Caco-2 (cell line): ENCODE measurements around the gene CREB5. TPM values are rescaled to one million over a fixed set of nuclear protein-coding genes. Genes with fewer than 3 reads are reported as not detected.

Source experiments
- BruUV-seq: library from RNA; stranded (reverse); fragments of 400-500 nt; replicated peaks from 2 replicates; lab custom pipeline; 2021; lab: Mats Ljungman, UMichigan
- CTCF ChIA-PET: fragments of 300-600 bp; sonication (Branson Sonifier 250); formaldehyde crosslinking; loops from one replicate; lab custom pipeline; 2022; ENCODE audit warnings: antibody characterized with exemption; lab: Charles Lee
- POLR2A ChIA-PET: fragments of 300-600 bp; sonication (Branson Sonifier 250); formaldehyde crosslinking; loops from one replicate; lab custom pipeline; 2022; ENCODE audit warnings: antibody characterized with exemption; lab: Charles Lee
- DNase-seq, 2 experiments: peaks; one replicate each; pipeline versions ENCODE4 v3.0.0 to v3.0.0-alpha.2; 2020 to 2022
- H3K27me3 ChIP-seq: replicated peaks from 2 replicates; pipeline ENCODE4 v1.6.0; 2011; ENCODE audit warnings: low read length; ENCODE audit not compliant: control insufficient read depth, insufficient read depth
- H3K36me3 ChIP-seq: 2 replicates; pipeline ENCODE4 v1.5.1; 2011; ENCODE audit warnings: low read length; ENCODE audit not compliant: control insufficient read depth, insufficient read depth
- H3K4me1 ChIP-seq: fragments of 250-450 bp; sonication (Bioruptor Pico); 2 replicates; pipeline ENCODE4 v1.5.1; 2020; ENCODE audit warnings: mild to moderate bottlenecking
- H3K4me3 ChIP-seq: 2 replicates; pipeline ENCODE4 v1.5.1; 2011; ENCODE audit warnings: low read depth, mild to moderate bottlenecking, control low read depth, low read length
- H3K9me3 ChIP-seq: fragments of 250-450 bp; sonication (Bioruptor Pico); 2 replicates; pipeline ENCODE4 v1.5.1; 2020; ENCODE audit warnings: mild to moderate bottlenecking, moderate library complexity
- H3K27ac Mint-ChIP-seq: one replicate; pipeline ENCODE4 v1.8.0; 2022; ENCODE audit warnings: mixed read lengths; ENCODE audit not compliant: unreplicated experiment
- H3K27me3 Mint-ChIP-seq: one replicate; pipeline ENCODE4 v1.8.0; 2022; ENCODE audit warnings: mixed read lengths; ENCODE audit not compliant: insufficient read depth, unreplicated experiment
- H3K36me3 Mint-ChIP-seq: one replicate; pipeline ENCODE4 v1.8.0; 2022; ENCODE audit warnings: mild to moderate bottlenecking, mixed read lengths; ENCODE audit not compliant: insufficient read depth, unreplicated experiment
- H3K4me1 Mint-ChIP-seq: one replicate; pipeline ENCODE4 v1.8.0; 2022; ENCODE audit warnings: low read depth, mixed read lengths; ENCODE audit not compliant: unreplicated experiment
- H3K4me3 Mint-ChIP-seq: one replicate; pipeline ENCODE4 v1.8.0; 2022; ENCODE audit warnings: mild to moderate bottlenecking, moderate library complexity, mixed read lengths; ENCODE audit not compliant: unreplicated experiment
- H3K9me3 Mint-ChIP-seq: one replicate; pipeline ENCODE4 v1.8.0; 2022; ENCODE audit warnings: mixed read lengths; ENCODE audit not compliant: unreplicated experiment
- intact Hi-C: fragments of 100-400 bp; cut with micrococcal nuclease; formaldehyde crosslinking; loops from one replicate; pipeline ENCODE4 v1.10.0; 2022; ENCODE audit not compliant: unreplicated experiment
- total RNA-seq: library from RNA; stranded (reverse); gene quantifications from 2 replicates; pipeline ENCODE4 v1.2.3, GENCODE V29; 2022
- TF ChIP-seq, protein P1 (sequence below), 2 experiments: fragments of 200-600 bp in 1 of 2; IDR thresholded peaks; 1 replicate in 1 of 2; 2 replicates in 1 of 2; pipeline versions ENCODE4 v1.5.1 to v1.8.0; 2011 to 2022; ENCODE audit warnings: antibody characterized with exemption in 1 of 2, control low read depth in 1 of 2, inconsistent platforms in 1 of 2, low read depth in 1 of 2, low read length in 1 of 2, mild to moderate bottlenecking in 1 of 2, moderate library complexity in 1 of 2; ENCODE audit not compliant: insufficient read depth in 1 of 2, severe bottlenecking in 1 of 2, unreplicated experiment in 1 of 2

Gene CREB5
- total RNA-seq, 1 experiment from 2014 or later, result 9.1 TPM

GRCh38 chr7:28847176-28847575, 434.9 kb downstream of the CREB5 start:
- BruUV-seq, result no TSS peak
- POLR2A ChIA-PET, result no interaction called here
- DNase-seq, result no peak

GRCh38 chr7:28847681-28848080, 435.4 kb downstream of the CREB5 start:
- no peaks in the 10 kb centered on the region for H3K36me3 ChIP-seq
- H3K36me3 Mint-ChIP-seq, result no peaks in the 10 kb centered on the region
- no peaks in the 10 kb centered on the region for H3K9me3 Mint-ChIP-seq
- H3K9me3 ChIP-seq, result no peaks in the 10 kb centered on the region
- H3K4me1 Mint-ChIP-seq, result peaks cover 5% of the 10 kb centered on the region
- H3K27me3 Mint-ChIP-seq, result peaks cover 11% of the 10 kb centered on the region
- no peak overlapping the region for H3K4me3 Mint-ChIP-seq
- H3K27me3 ChIP-seq, result no peaks in the 10 kb centered on the region
- H3K4me3 ChIP-seq, result no peak overlapping the region
- POLR2A ChIA-PET, result no interaction called here
- CTCF ChIA-PET, result no interaction called here
- intact Hi-C loops, result no loop called here
- TF ChIP-seq, protein P1, sequence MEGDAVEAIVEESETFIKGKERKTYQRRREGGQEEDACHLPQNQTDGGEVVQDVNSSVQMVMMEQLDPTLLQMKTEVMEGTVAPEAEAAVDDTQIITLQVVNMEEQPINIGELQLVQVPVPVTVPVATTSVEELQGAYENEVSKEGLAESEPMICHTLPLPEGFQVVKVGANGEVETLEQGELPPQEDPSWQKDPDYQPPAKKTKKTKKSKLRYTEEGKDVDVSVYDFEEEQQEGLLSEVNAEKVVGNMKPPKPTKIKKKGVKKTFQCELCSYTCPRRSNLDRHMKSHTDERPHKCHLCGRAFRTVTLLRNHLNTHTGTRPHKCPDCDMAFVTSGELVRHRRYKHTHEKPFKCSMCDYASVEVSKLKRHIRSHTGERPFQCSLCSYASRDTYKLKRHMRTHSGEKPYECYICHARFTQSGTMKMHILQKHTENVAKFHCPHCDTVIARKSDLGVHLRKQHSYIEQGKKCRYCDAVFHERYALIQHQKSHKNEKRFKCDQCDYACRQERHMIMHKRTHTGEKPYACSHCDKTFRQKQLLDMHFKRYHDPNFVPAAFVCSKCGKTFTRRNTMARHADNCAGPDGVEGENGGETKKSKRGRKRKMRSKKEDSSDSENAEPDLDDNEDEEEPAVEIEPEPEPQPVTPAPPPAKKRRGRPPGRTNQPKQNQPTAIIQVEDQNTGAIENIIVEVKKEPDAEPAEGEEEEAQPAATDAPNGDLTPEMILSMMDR (IDR thresholded peaks at IDR 0.05; ENCODE audit: insufficient read depth in 1 of 2, low read depth in 1 of 2, low read length in 1 of 2, severe bottlenecking in 1 of 2, unreplicated experiment in 1 of 2), result no peak
- no peaks in the 10 kb centered on the region for H3K4me1 ChIP-seq
- DNase-seq, result no peak
- no peak overlapping the region for H3K27ac Mint-ChIP-seq
- BruUV-seq, result no TSS peak

More at GRCh38 chr7:28847176-28847575, 434.9 kb downstream of the CREB5 start:
- H3K36me3 Mint-ChIP-seq, result no peaks in the 10 kb centered on the region
- CTCF ChIA-PET, result no interaction called here
- no peak overlapping the region for H3K4me3 ChIP-seq
- peaks cover 11% of the 10 kb centered on the region for H3K27me3 Mint-ChIP-seq
- H3K4me1 Mint-ChIP-seq, result peaks cover 5% of the 10 kb centered on the region
- H3K4me3 Mint-ChIP-seq, result no peak overlapping the region
- TF ChIP-seq, protein P1 (IDR thresholded peaks at IDR 0.05; ENCODE audit: insufficient read depth in 1 of 2, low read depth in 1 of 2, low read length in 1 of 2, severe bottlenecking in 1 of 2, unreplicated experiment in 1 of 2), result no peak
- H3K27me3 ChIP-seq, result no peaks in the 10 kb centered on the region
- H3K4me1 ChIP-seq, result no peaks in the 10 kb centered on the region
- no peaks in the 10 kb centered on the region for H3K9me3 Mint-ChIP-seq
- no peaks in the 10 kb centered on the region for H3K9me3 ChIP-seq
- no peak overlapping the region for H3K27ac Mint-ChIP-seq
- no peaks in the 10 kb centered on the region for H3K36me3 ChIP-seq
- intact Hi-C loops, result no loop called here

DNA sequence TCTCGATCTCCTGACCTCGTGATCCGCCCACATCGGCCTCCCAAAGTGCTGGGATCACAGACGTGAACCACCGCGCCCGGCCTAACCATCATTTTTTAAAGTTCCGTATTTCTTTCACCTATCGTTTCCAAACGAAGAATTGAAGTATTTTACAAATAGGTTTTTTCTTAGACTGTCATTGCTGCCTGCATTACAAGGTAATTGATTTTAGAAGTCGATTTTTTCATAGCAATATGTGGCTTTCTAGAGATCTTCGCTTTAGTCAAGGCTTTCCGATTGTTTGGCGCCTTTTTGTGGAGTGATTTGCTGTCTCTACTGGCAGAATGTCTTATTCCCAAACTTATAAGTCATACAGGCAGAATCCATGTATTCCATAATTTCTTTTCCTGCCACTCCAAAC, 436.6 kb downstream of the CREB5 start:
- peaks cover 1% of the 10 kb centered on the region; the same call in 1 of the 2 replicates for H3K27me3 ChIP-seq
- no peak overlapping the region for H3K27ac Mint-ChIP-seq
- POLR2A ChIA-PET, result no interaction called here
- CTCF ChIA-PET, result no interaction called here
- H3K9me3 ChIP-seq, result no peaks in the 10 kb centered on the region
- no peaks in the 10 kb centered on the region for H3K36me3 Mint-ChIP-seq
- peaks cover 8% of the 10 kb centered on the region; the same call in 1 of the 2 replicates for H3K4me1 ChIP-seq
- H3K9me3 Mint-ChIP-seq, result no peaks in the 10 kb centered on the region
- peaks cover 3% of the 10 kb centered on the region for H3K4me1 Mint-ChIP-seq
- peaks cover 15% of the 10 kb centered on the region for H3K27me3 Mint-ChIP-seq
- TF ChIP-seq, protein P1 (IDR thresholded peaks at IDR 0.05; ENCODE audit: insufficient read depth in 1 of 2, low read depth in 1 of 2, low read length in 1 of 2, severe bottlenecking in 1 of 2, unreplicated experiment in 1 of 2), result no peak
- no peak overlapping the region for H3K4me3 ChIP-seq
- intact Hi-C loops, result no loop called here
- no peaks in the 10 kb centered on the region for H3K36me3 ChIP-seq
- no peak for DNase-seq
- H3K4me3 Mint-ChIP-seq, result no peak overlapping the region
- no TSS peak for BruUV-seq
